Loucy (cell line): ENCODE measurements around the gene HELT.

Experiments used
- EZH2phosphoT487 ChIP-seq: fragments of 200-600 bp; IDR thresholded peaks from 2 replicates; pipeline ENCODE4 v1.6.1; 2018; ENCODE audit warnings: antibody characterized with exemption, mild to moderate bottlenecking, moderate library complexity, borderline replicate concordance
- TF ChIP-seq, protein P1 (sequence below): fragments of 200-600 bp; sonication (generic); conservative IDR thresholded peaks from 2 replicates; pipeline ENCODE4 v1.5.1; 2014; ENCODE audit warnings: mild to moderate bottlenecking, antibody characterized with exemption, low read length

GRCh38 chr4:185031611-185032010 lies 13.3 kb downstream of the HELT start:
- TF ChIP-seq, protein P1, sequence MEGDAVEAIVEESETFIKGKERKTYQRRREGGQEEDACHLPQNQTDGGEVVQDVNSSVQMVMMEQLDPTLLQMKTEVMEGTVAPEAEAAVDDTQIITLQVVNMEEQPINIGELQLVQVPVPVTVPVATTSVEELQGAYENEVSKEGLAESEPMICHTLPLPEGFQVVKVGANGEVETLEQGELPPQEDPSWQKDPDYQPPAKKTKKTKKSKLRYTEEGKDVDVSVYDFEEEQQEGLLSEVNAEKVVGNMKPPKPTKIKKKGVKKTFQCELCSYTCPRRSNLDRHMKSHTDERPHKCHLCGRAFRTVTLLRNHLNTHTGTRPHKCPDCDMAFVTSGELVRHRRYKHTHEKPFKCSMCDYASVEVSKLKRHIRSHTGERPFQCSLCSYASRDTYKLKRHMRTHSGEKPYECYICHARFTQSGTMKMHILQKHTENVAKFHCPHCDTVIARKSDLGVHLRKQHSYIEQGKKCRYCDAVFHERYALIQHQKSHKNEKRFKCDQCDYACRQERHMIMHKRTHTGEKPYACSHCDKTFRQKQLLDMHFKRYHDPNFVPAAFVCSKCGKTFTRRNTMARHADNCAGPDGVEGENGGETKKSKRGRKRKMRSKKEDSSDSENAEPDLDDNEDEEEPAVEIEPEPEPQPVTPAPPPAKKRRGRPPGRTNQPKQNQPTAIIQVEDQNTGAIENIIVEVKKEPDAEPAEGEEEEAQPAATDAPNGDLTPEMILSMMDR = no peak
- TF ChIP-seq EZH2phosphoT487 = no peak
